HG02840 (cell line): ENCODE measurements around the gene CPLX3.

Experiments used
- ATAC-seq: cut with Tn5 transposase; IDR thresholded peaks from one replicate; pipeline ENCODE4 v1.9.1; 2021; ENCODE audit warnings: mild to moderate bottlenecking, moderate library complexity, moderate number of reproducible peaks; ENCODE audit not compliant: unreplicated experiment, low FRiP score

CPLX3 gene

DNA sequence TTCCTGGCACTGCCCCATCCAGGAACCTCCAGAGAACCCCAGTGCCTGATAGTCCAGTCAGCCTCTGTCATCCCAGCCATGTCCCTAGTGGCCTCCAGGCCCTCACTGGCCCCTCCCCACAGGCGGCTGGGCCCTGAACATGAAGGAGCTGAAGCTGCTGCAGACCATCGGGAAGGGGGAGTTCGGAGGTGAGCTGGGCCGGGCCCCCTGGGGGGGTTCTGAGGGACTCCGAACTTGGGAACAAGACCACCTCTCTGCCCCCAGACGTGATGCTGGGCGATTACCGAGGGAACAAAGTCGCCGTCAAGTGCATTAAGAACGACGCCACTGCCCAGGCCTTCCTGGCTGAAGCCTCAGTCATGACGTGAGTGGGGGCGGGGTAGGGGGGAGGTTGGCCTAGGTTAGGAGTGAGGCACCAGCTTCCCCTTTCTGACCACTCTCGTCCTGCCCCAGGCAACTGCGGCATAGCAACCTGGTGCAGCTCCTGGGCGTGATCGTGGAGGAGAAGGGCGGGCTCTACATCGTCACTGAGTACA, 25.8 kb upstream of the CPLX3 start:
- no peak for ATAC-seq

DNA sequence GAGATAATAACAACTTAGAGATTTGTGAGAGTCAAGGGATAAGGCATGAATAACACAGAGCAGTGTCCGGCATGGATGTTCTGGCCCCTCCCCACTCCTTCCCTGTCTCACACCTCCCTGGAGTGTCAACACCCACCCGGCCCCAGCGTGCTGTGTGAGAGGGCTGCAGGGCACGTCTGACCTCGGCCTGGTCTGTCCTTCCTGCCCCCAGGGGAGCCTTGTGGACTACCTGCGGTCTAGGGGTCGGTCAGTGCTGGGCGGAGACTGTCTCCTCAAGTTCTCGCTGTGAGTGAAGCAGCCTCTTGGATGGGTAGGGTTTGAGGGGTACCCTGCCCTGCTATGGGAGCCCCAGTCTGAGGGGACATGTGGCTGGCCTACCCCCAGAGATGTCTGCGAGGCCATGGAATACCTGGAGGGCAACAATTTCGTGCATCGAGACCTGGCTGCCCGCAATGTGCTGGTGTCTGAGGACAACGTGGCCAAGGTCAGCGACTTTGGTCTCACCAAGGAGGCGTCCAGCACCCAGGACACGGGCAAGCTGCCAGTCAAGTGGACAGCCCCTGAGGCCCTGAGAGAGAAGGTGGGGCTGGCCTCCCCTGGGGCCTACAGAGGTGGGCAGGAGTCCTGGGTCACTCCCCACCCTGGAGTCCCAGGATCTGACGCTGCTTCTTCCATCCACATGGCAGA, 25.0 kb upstream of the CPLX3 start:
- no peak for ATAC-seq

DNA sequence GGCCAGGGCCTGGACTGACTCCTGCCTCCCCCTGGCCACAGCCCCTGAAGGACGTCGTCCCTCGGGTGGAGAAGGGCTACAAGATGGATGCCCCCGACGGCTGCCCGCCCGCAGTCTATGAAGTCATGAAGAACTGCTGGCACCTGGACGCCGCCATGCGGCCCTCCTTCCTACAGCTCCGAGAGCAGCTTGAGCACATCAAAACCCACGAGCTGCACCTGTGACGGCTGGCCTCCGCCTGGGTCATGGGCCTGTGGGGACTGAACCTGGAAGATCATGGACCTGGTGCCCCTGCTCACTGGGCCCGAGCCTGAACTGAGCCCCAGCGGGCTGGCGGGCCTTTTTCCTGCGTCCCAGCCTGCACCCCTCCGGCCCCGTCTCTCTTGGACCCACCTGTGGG, 24.1 kb upstream of the CPLX3 start:
- ATAC-seq = no peak

DNA sequence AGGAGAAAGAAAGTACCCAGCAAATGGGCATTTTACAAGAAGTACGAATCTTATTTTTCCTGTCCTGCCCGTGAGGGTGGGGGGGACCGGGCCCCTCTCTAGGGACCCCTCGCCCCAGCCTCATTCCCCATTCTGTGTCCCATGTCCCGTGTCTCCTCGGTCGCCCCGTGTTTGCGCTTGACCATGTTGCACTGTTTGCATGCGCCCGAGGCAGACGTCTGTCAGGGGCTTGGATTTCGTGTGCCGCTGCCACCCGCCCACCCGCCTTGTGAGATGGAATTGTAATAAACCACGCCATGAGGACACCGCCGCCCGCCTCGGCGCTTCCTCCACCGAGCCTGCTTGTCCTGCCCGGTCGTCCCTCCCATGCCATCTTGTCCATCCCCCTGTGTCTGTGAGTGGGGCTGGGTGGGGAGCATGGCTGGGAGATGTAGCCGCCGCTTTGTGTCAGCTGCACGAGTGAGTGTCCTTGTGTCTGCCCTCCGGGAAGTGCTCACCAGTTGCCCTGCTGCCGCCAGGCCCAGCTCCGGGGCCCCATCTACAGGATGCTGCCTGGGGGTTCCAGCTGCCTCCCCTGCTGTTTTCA, 23.5 kb upstream of the CPLX3 start:
- no peak for ATAC-seq

DNA sequence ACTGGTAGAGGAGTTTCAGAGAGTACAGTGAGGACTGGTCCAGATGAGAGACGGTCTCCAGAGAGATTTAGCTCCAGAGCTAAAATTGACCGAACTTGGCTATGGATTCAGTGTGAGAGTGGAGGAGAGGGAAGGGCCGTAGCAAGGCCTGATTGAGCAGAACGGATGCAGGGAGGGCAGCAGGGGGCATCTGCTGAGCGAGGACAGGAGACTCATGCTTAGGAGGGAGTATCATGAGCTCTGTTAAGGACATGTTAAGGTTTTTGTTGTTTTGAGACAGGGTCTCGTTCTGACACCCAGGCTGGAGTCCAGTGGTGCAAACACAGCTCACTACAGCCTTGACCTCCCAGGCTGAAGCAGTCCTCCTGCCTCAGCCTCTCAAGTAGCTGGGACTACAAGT, 21.5 kb upstream of the CPLX3 start:
- no peak for ATAC-seq

DNA sequence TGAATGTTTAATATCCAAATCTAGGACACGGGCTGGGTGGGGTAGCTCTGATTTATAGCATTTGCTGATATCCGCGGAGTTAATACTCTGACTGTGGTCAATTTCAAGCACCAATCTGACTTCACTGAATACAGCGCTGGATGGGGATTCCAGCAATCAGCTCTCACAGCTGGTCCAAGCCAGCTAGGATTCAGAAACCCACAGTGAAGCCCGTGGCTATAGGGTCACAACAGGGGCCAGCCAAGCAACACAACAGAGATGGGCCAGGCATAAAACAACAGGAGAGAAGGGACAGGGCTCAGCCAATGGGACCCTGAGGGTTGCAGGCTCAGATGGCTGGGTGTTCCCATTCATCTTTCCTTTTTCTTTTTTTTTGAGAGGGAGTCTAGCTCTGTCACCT, 19.1 kb upstream of the CPLX3 start:
- ATAC-seq = no peak

DNA sequence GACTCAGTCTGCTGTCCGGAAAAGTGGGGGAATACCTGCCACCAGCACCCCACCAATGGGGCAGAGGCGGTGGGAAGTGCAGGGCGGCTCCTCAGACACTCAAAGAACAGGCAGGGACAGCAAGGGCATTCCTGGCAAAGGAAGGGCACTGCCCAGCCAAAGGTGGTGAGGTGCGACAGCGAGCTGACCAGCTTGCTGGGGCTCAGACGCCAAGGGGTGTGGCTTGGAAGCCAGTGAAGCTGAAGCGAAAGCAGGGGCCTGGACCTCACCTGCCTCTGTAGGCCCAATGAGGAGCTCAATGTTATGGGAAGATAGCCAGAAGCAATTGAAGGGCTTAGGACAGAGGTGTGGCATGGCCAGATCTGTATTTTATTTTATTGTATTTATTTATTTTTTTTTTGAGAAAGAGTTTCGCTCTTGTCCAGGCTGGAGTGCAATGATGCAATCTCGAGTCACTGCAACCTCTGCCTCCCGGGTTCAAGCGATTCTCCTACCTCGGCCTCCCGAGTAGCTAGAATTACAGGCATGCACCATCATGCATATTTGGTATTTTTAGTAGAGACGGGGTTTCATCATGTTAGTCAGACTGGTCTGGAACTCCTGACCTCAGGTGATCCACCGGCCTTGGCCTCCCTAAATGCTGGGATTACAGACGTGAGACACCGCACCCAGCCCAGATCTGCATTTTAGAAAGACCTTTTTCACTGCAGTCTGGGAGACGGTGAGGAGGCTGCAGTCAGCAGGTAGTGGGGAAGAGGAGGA, 18.2 kb upstream of the CPLX3 start:
- ATAC-seq = no peak

DNA sequence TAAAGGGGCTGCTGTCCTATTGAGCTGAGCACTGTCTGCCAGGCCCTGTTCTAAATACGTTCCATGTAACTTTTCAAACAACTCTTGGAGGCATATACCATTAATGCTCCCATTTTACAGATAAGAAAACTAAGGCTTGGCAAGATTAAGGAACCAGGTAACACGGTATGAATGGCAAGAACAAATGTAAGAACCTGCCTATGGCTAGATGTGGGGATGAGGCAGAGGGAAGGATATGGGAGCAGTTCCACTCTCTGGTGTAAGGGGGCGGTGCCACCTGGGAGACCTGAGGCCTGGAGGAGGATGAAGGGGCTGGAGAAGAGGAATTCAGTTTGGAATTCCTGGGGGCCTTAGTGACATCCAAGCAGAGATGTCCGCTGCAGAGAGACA, 17.6 kb upstream of the CPLX3 start:
- no peak for ATAC-seq

DNA sequence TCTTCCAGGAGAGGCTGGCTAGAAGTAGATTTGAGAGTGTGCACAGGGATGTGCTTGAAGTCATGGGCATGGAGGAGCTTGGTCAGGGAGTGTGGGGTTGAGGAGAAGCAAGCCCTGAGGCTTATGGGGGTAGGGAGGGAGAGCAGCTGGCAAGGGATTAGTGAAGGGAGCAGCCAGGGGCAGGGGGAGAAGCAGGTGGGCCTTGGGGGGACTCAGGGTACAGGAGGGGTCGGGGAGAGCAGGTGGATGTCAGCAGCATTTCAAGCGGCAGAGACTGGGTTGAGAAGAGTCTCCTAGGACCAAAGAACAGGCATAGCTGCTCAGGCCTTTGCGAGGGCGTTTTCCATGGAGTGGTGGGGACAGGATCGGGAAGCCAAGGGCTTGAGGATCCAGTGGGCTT, 17.2 kb upstream of the CPLX3 start:
- ATAC-seq = no peak

DNA sequence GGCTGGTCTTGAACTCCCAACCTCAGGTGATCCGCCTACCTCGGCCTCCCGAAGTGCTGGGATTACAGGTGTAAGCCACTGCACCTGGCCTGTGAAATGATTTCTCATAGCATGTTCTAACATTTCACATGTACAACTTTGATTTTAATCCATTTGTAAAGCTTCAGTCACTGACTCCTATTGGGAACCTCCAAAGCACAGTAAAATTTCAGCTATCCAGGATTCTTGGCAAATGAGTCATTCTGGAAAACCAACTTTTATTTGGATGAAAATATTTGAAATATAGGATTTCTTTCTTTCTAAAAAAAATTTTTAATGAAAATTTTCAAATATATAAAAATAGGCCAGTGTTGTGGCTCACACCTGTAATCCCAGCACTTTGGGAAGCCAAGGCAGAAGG, 16.5 kb upstream of the CPLX3 start:
- ATAC-seq = no peak

DNA sequence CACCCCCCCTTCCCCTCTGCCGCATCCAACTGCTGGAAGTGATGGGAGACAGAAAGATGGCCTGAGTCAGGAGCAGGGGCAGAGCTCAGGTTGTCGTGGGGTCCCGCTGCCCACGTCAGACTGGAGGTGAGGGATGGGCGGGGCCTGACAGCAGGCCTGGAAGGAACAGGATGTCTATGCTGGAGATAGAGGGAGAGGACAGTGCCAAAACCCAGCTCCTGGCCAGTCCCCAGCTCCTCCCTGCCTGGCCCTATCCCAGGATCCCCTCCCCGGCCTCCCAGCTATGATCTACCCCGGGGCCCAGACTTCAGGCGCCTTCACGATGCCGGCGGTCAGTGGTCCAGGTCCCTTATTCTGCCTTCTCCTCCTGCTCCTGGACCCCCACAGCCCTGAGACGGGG, 13.9 kb upstream of the CPLX3 start, which contains the start of gene LMAN1L:
Gene LMAN1L (plus strand): TSS at position 303 of the 400 bp plus-strand sequence. CDS start 20 bp downstream, at position 323.
- ATAC-seq = no peak

DNA sequence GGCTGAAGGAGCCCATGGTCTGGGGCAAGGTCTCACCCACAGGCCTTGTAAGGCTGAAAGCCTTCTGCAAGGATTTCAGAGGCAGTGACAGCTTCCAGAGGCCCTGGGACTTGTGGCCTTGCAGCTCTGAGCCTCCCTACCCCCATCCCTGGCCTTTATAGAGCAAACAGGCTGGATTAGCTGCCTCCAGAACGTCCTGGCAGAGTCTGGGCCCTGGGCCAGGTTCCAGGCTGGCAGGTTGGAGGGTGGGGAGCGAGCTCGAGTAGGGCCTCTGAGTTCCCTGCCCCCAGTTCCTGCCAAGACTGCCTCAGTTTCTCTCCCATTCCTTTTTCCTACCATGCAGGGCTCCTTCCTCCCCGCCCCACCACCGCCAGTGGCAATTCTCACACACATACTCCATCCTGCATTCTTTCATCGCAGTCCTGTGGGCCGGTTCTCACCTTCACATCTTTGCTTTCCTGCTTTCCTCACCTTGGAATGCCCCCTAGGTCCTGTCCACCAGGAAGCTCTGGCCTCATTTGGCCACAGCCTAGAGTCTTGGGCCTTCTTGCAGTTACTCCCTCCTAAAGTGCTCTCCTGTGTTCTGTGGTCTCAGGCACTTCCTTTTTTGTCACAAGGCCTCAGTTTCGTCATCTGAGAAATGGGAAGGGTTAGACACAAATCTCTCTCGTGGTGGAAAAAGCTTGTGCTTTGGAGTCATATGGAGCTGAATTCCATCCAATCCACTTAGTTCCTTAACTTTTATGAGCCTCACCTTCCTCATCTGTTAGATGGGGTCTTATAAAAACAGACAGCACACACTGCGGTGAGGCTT, 11.1 kb upstream of the CPLX3 start:
- no peak for ATAC-seq

DNA sequence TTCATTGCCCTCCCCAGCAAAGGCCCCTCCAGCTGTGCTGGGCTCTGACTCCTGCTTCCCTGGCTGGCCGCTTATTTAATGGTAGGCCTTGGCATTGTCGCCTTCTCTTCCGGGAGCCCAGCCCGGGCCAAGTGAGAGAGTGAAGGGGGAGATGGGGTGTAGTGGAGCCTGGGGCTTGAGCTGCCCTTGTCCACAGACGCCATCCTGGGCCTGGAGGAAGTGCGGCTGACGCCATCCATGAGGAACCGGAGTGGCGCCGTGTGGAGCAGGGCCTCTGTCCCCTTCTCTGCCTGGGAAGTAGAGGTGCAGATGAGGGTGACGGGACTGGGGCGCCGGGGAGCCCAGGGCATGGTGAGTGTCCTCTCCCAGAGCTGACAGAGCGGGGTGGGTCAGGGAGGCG, 10.5 kb upstream of the CPLX3 start:
- ATAC-seq = no peak

DNA sequence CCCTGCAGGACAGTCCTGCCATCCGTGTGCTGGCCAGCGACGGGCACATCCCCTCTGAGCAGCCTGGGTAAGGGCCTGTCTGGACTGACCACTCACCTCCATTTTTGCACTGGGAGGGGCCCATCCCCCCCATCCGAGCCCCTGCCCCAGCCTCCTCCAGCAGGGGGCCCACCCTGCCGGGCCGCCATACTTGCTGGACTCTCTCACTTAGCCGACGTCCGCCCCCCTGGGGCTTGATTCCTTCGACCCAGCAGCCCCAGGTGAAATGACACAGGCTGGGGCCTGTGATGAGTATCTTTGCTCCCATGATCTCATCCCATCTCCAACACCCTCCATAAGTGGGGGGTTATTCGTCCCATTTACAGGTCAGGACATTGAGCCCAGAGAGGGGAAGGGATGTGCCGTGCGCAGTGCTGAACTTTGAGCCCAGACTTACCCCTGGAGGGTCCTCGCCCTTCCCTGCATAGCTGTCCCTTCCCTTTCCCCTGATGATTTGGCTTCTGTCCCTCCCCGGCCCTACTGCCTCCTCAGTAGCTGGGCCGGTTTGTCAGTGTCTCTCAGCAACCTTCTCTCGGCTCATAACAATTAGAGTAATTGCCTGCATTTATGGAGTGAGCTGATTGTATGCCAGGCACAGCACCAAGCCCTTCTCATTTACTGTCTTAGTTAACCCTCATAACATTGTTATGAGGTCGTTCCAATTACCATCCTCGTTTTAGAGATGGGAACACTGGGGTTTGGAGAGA, 9.6 kb upstream of the CPLX3 start:
- ATAC-seq = no peak

DNA sequence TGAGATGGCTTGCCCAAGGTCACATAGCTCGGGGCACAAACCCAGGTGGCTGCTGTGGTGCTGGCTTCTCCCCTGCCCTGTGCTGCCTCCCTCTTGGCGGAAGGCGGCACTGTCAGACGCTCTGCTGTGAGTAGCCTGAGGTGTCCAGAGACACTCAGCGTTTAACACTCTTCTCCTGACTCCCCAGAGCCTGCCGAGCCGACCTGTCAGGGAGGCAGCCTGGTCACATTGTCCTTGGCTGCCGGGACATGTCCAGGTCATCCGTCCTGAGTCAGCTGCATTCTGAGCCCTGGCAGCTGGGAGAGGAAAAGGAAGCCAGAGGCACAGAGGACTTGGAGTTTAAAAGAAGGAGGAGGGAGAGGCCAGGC, 9.1 kb upstream of the CPLX3 start:
- no peak for ATAC-seq

DNA sequence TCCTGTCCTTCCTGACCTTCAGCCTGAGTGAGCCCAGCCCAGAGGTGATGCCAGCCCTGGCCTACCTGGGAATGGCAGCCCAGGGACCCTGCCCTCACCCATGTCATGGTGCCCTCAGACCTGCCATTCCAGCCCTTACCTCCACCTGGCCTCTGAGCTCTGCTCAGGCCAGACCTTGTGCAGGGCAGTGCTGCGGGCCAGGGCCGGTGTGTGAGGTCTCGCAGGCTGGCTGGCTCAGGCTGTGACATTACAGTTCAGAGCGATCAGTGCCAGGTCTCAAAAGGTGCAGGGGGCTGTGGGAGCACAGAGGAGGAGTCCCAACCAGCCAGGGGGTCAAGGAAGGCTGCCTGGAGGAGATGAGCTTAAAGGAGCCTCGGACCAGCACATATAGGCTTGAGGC, 6.4 kb upstream of the CPLX3 start:
- ATAC-seq = no peak

DNA sequence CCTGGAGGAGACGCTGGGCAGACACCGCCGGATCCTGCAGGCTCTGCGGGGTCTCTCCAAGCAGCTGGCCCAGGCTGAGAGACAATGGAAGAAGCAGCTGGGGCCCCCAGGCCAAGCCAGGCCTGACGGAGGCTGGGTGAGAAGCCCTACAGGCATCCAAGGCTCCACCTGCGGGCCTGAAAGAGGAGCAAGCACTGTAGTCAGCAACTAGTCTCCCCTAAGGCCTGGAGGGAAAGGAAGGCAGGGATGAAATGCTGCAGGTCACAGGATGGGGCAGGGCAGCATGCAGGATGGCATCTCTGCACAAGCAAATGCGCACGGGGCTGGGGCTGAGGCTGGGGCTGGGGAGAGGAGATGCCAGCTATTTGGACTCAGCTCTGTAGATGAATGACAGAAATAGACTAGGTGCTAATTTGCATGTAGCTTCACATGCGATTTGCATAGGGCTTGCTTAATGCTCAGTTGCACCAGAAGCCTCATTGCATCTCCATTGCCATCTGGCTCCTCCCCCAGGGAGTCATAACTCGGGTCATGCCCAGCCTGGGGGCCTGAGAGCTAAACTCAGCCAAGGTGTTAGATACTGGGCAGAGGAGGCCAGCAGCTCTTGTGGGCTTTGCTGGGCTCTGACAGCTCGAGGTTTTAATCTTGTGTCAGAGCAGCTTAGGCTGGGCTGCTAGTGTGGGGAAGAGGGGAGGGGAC, 5.2 kb upstream of the CPLX3 start:
- ATAC-seq = no peak

DNA sequence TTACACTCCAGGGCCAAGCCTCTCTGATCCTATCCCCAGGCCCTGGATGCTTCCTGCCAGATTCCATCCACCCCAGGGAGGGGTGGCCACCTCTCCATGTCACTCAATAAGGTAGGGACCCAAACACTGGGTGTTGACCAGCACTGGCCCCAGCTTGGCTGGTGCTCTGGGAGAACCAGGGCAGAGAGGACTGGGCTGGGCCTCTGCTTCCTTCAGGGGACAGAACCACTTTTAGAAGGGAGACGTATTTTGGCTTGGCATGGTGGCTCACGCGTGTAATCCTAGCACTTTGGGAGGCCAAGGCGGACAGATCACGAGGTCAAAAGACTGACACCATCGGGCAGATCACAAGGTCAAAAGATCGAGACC, 4.7 kb upstream of the CPLX3 start:
- ATAC-seq = no peak

DNA sequence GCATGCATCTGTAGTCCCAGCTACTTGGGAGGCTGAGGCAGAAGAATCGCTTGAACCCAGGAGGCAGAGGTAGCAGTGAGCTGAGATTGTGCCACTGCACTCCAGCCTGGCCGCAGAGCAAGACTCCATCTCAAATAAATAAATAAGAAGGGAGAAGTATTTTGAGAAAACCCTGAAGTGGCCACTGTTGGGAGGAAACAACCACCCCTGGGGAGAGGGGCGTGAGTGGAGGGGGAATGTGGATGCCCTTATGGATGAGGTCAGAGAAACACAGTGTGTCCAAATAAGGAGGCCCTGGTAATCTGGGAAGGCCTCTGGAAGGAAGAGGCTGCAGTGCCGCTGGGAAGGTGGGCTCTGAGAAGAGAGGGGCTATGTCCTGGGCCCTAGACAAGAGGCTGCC, 4.2 kb upstream of the CPLX3 start:
- ATAC-seq = no peak

DNA sequence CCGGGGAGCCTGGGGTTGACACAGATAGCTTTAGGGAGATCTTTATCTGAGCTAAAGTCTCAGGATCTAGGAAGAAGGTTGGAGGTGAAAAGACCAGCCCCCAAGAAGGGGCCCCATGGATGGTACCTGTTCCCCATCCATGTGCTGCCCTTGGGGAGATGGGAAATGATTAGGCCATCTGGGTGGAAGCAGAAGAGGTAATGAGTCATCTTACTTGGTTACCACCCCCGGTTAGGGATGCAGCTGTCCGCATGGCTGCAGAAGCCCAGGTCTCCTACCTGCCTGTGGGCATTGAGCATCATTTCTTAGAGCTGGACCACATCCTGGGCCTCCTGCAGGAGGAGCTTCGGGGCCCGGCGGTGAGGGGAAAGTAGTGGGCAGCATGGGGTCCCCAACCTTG, 3.1 kb upstream of the CPLX3 start:
- no peak for ATAC-seq
